SW 1271 (cell line): ENCODE data around the gene GNG12.
A peak's percentile ranks its signal among the peaks of the same experiment; 100 is the strongest.

Source experiments
- DNase-seq, 2 experiments: peaks; one replicate each; lab custom pipeline; 2025; lab: John Stamatoyannopoulos, UW

The GNG12 gene

DNA sequence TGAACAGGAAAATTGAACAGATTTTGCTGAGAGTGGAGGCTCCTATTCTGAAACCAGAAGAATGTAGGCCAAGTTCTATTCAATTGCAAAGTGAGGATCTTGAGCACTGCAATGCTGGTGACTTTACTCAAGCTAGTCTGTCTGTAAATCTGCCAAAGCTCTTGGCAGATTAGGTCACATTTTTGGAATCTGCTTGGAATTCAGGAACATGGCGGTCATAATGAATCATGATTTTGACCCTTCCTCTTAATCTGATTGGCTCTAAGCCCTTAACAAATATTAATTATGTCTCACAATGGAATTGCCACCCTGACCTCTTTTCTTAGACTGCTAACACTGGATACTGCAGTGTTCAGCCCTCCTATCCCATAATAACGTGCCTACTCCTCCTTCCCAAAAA, 7.2 kb upstream of the GNG12 start:
- DNase-seq = peak in 1 of 2 experiments; percentile 10

DNA sequence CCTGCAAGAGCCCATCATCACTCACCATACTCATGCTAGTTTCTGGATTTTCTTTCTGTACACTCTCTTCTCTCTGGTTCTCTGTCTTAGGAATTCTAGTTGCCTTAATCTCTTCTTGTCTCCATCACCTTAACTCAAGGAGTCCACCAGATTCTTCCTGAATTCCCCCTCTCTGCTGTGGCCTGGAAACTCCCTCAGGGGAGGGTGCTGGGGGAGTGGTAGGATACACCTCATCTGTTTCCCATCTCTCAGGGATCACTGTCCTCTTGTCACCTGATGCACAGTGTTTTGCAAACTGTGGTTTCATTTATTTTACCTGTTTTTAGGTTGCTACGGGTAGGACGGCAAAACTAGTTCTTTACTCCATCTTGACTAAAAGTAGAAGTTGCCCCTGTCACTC, 6.6 kb upstream of the GNG12 start:
- DNase-seq = no peak

DNA sequence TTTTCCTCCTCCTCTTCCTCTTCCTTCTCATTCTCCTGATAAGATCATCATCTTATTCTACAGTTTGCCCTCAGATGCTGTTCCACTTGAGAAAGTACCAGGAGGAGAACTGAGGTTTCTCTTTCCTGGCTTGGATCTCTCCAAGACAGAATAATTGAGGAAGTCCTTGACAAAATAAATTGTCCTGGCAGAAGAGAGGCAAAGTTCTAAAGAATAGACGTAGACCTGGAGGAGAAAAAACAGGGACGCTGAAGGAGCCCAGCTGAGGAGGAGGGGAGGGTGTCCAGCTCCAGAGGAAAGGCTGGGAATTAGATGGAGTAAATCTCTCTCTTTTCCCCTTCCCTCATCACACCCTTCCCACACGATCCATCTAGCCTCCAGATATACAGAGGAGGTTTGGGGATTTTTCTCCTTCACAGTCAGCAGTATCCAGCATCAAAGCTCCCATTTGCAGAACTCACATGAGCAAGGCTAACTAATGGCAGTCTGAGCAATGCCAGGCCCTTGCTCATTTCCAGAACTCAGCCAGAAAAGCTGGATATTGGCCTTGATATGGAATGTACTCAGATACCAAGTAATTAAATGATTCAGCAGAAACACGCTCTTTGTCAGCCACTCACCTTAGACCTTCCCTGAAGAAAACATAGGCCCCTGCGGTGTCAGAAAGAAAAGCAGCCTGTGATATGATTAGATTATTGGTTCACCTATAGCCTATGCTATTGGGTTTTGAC, 5.1 kb upstream of the GNG12 start:
- DNase-seq = no peak

DNA sequence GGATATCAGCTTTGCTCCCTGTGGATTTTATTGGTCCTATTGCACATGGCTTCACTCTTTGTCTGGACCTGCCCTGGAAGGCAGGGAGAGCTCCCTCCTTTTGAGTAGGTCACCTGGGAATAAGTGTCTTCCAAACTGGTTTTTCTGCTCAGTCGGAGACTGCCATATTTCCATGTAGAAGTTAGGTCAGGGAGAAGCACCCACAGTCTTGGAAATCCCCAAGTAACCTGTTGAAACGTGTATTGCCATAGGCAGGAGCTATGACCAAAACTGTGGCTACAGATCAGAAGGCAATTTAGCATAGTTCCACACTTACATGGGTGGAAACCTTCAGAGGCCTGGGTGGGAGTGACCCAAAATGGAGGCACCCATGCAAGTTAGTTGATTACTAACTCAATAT, 3.5 kb upstream of the GNG12 start:
- DNase-seq = no peak

DNA sequence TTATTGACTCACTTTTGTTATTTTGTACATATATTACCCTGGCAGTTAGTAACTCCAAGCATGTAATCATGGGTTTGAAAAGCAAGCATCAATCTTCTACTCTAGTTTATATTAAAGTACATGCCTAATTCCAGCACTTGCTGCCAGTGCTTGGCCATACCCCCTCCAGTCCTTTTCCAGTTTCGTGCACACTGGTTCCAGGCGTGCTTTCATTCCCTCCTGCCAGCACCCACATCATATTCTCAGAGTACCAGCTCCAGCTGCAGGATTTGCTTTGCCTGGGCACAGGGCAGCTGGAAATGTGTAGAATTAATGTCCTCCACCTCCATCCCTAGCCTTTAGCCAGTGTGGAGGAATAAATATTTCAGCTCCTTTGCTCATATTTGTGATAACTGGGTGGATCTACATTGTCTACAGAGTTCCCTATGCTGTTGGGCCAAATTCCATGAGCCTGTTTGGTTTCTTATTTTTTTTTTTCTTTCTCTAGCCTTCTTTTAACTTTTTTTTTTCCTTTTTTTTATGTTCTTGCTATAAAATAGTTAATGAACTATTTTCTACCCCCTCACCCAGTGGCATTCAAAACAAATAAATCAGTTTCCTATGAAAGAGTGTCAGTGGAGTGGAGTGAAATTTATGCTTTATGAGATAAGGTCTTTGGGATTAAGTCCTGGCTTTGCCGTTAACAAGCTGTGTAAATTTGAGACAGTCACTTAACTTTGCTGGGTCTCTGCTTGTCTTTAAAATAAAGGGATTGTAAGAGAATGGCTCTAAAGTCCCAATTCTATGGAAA, 2.6 kb upstream of the GNG12 start:
- no peak for DNase-seq

DNA sequence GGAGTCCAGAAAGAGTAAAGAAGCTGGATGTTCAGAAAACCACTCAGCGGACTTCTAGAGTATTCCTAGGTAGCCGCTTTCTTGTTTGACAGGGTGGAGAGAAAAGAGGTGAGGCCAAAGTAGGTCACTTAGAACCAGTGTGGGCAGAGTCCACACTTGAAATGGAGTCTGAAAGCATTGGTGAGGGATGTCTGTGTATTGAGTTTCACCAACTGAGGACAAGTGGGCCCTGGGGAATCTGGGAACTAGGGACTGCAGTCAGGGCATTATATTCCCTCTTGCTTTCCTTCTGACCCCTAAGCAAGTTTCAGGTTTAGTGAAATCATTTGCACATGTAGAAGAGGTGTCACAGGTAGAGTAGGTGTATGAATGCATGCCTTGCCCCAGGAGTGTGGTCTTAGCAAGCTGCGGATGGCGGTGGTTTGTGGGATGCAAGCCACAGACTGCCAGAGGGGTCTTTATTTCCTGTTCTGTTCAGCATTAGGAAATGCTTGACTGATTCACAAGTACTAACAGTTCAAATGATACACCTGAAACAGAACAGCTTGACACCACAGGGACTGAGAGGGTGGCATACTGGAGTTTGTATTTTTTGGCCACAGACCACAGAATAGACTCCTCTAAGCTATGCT, 1.1 kb upstream of the GNG12 start:
- DNase-seq = no peak

DNA sequence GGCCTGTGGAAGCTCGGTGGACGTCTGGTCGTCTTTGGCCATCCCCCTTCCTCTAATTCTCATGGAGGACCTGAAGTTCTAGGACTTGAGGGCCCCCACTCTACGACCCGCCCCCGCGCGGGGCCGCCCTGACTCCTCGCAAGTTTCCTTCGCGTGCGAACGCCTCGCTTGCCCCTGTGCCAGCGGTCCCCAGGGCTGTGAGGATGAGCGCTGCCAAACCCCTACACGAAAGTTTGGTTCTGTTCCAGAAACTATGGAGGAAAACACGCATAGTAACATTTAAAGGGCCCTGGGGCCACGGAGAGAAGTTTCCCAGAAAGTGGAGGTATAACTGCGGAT, 304 bp upstream of the GNG12 start:
- peak in 1 of 2 experiments; percentile 41 for DNase-seq

DNA sequence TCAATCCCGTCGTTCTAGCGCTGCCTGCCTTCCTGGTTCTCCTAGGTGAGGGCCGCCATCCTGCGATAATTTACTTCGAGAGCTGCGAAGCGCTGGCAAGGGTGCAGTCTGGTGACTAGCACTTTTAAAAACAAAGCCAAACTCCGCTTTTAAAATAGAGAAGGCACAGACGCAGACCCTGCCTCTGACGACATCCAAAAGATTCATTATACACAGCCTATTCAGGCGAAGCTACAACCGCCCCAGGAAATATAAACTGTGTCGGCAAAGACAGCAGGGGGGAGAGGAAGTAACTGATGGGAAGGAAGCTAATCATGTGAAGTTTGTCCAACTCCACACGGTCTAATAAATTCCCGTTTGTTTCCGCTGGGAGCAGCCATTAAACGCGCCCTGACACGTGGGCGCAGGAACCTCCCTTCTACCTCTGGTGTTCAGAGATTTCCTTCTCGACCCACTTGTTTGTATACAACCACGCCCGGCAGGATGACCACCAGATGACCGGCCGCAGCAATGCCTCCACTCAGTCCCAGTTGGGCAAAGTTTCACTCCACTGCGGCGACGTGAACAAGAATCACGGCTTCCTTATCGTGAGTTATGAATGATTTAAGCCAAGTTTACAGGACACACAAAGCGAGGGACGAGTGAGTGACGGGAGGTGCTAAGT, 1.3 kb downstream of the GNG12 start:
- peak; percentile 7 to 76 for DNase-seq

DNA sequence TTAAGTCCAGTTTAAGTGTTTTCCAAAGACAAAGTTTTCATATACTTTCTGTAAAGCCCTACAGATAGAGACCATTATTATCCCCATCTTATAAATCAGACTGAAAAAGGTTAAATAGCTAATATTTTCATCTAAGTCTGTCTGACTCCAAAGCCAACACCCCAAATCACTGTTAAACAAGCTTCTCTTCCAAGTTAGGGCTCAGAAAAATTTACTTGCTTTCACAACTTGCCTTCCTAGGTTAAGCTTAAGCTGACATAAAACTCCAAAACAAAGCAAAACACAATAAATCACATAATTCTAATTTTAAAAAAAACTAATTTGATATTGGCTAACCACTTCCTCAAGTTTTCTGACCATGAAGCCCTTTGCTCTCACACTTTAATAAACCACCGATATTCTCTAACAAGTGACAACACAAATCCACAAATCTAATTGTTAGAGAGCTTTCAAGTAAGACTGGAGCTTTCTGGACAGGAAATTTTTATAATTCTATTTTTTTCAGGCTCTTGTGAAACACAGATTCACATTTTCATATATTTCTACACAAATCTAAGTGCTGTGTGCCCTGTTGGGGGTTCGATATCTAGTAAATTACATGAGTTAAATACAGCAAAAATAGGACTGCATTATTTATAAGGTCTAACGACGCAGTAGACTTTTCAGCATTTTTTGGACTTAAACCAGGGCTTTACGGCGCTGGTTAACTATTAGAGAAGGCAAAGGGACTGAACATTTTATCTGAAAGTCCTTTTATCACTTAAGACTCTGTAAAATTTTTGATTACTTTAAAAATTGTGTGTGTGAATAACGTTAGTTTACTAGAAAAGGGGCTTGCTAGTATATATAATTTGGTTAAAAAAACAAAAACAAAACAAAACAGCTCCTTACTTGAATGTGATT, 2.1 kb downstream of the GNG12 start:
- no peak for DNase-seq

DNA sequence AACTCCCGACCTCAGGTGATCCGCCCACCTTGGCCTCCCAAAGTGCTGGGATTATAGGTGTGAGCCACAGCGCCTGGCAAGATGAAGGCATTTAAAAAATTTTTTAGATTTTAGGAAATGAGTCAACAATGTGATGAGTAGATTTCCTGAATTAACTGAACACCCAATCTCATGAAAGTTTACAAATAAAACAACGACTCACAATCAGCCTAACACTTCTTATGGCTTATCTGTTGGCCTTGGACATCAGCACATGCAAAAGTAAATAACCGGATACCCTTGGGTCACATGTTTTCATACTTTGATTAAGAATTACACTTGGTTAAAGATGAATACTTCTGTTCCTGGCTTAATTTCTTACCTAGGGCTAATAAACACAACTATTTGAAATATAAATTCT, 3.0 kb downstream of the GNG12 start:
- DNase-seq = peak in 1 of 2 experiments; percentile 62

DNA sequence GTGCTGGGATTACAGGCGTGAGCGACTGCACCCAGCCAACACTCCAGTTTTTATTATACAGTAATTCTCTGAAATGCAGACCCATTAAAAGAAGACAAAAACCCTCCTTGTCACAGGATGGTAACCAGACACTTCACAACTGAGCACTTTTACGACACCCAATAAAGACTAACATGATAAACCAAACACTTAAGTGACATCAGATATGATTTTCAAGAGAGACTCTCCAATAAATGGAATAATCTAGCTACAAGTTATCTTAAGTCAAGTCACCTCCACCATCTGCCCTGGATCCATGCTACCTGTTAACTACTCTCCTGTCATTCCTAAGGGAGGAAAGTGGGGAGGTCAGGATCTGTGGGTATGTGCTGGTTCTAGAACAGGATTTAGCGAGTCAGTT, 5.6 kb downstream of the GNG12 start:
- no peak for DNase-seq

DNA sequence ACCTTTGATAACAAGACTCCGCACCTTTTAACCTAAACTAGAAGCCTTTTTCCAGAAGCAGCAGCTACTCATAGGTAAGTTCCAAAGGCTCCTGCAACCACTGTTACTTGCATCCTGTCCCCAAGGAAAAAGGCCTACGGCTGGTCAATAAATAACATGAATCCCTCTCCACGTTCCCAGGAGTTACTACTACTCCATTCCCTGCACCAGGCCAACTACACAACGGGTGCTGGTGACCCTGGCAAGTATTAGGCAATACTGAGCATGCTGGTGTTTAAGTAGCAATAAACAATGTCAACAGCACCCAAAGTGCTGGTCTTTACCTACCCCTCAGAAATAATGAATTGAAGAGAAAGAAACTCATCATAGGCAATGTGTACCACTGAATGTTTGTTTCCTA, 7.7 kb downstream of the GNG12 start:
- no peak for DNase-seq

DNA sequence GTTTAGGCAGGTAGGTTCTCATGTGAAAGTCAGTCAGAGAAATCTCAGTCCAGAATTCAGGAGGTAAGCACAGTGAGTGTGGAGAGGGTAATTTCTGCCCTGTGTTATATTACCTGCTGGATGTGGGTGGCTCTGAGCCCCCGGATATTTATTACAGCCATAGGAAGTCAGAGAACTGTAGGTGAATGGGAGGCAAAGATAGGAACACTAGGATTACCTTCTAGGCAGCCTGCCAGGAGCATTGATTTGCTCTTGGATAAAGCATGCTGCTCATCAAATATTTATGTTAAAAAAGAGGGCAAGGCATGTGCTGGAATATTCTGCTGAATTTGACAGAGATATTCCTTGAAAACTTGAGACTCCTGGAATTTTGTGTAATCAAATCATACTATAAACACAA, 8.5 kb downstream of the GNG12 start:
- no peak for DNase-seq

DNA sequence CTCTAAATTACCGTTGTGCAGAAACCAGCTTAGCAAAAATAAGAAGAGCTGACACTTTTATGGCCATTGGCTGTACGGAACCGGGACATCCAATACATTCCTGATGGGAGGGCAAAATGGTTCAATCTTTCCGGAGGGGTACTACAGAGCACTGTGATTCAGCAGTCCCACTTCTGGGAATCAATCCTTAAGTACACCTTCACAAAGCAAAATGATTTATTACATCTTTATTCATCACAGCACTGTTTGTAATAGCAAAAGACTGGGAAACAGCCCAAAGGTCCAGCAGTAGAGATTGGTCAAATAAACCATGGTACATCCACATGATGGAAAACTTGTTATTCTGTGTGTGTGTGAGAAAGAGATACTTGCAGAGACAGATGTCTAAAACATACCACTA, 9.7 kb downstream of the GNG12 start:
- no peak for DNase-seq

DNA sequence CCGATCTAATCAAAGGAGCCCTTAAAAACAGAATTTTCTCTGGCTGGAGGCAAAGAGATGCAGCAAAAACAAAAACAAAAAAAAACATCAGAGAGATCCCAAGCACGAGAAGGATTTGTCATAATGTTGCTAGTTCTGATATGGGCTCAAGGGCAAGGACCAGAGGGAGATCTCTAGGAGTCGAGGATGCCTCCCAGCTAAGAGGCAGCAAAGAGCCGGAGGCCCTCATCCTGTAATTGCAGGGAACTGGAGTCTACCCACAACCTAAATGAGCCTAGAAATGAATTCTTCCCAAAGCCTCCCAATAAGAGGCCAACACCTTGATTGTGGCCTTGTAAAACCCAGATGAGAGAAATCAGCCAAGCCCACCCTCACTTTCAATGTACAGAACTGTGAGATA, 12.0 kb downstream of the GNG12 start:
- DNase-seq = no peak

DNA sequence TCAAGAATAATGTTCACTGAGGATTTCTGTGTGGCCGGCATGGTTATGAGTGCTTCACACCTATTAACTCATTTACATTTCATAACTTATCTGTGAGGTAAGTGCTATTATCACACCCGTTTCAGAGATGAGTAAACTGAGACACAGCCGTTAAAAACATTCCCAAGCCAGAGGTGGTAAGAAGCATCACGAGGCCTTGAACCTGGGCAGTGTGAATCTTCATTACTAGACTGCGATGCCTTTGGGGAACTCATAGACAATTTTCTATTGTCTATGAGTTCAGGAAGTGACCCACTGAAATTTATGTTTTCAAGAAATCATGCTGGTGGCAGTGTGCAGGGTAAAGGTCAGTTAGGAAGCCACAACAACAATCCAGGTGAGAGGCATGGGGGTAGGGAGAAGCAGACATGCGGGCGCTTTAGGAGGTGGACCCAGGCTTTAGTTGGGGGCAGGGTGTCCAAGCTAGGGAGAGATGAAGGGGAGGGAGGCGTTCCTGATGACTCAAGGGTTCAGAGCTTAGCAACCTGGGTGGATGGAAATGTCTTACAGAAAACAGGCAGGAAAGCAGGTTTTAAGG, 14.5 kb downstream of the GNG12 start:
- DNase-seq = no peak

DNA sequence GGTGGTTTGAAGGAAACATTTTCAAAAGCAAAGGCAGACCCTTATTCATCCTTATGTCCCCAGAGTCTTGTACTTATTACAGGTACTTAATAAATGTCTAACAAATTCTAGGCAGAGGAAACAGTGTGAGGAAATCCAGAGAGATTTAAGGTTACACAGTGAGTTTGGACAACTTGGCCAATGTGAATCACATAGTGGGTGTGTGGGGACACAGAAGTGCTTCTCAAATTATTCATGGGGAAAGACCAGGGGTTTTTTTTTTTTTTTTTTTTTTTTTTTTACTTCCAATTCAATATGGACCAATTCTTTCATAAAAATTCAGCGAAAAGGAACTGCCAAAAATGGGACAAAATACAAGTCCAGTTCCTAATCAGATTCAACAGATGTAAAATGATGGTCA, 15.1 kb downstream of the GNG12 start:
- DNase-seq = no peak

DNA sequence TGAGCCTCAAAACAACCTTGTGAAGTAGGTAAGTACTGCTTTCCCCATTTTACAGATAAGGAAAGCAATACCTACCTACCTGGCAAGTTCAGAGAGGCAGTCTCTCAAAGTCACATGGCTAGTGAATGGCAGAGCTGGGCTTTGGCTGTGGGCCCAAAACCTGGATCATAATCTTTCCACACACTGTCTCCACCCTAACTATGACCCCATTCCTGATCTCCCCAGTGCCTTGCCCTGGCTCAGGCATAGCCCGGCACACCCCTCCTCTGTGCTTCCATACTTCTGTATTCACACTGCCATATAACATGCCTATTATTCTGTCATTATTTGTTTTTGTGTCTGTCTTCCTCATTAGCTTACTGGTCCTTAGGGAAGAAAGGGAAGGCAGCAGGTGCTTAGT, 15.9 kb downstream of the GNG12 start:
- DNase-seq = no peak

DNA sequence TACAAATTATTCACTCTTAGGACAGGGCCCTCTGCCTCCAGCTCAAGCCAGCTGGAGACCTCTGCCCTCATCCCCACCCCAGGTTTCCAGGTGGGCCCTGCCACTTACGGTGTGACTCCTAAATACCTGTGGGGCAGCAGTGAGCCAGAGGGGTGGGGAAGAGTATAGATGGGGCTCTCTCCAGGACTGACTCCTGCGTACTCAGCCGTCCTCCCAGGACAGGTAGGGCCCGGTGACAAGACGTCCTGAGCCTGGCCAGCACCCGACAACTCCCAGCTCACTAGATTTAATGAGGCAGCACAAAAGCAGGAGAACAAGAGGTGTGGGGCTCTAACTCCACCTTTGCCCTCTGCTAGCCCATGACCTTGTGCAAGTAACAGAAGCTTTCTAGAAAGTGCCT, 16.8 kb downstream of the GNG12 start:
- DNase-seq = no peak

DNA sequence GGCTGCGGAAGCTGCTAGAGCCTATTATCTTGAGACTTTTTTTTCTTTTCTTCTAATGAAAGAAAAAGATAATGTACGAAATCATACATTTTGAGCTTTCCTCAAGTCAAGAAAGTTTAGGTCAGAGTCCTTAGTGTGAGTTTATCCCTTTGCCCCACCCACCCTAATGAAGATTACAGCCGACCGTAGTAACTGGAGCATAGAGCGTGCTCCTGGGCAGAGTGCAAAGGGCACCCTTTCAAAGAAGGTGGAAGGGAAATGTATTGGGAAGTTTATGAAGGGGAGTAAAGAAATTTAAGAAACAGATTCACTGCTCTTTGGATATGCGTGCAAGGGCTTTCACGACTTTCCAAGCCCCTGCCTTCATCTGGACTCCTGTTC, 17.2 kb downstream of the GNG12 start:
- no peak for DNase-seq

DNA sequence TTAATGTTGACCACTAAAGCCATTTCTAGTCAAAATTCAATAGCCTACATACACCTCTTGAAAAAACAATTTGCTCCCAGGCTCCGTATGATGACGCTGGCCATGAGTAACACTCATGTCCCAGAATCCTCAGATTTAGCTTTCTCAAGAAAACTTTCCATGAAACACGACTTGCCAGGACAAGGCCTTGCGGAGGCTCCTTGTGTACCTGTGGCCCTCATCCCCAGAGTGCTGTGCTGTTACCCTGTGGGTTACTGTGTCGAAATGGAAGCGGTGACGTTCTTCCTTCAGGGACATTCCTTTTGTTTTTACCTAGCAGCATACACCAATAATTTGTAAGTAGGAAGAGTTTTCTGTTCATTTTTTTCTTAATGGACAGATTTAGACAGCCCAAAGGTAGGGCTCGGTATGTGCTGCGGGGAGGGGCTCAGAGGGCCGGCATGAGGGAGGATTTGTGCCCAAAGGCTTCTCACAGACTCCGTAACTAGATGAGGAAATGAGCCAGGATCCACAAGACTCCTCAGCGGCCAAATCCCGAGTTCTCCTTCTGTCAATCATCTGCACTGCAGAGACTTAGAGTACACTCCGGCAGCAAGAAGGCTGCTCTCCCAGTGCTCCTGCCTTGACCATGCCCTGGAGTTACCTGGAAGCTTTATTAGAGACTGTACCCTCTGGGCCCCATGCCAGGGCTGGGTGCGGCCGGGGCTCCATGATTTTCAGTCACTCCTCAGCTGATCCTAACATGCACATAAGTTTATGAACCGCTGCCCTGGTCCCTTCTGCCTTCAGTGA, 17.8 kb downstream of the GNG12 start:
- DNase-seq = no peak
